Caco-2 (cell line): ENCODE results near the gene PPP6R3. TPM values are rescaled to one million over a fixed set of nuclear protein-coding genes. Genes with fewer than 3 reads are reported as not detected.

ENCODE experiments used
- BruUV-seq: library from RNA; stranded (reverse); fragments of 400-500 nt; replicated peaks from 2 replicates; lab custom pipeline; 2021; lab: Mats Ljungman, UMichigan
- CTCF ChIA-PET: fragments of 300-600 bp; sonication (Branson Sonifier 250); formaldehyde crosslinking; loops from one replicate; lab custom pipeline; 2022; ENCODE audit warnings: antibody characterized with exemption; lab: Charles Lee
- POLR2A ChIA-PET: fragments of 300-600 bp; sonication (Branson Sonifier 250); formaldehyde crosslinking; loops from one replicate; lab custom pipeline; 2022; ENCODE audit warnings: antibody characterized with exemption; lab: Charles Lee
- DNase-seq, 2 experiments: peaks; one replicate each; pipeline versions ENCODE4 v3.0.0 to v3.0.0-alpha.2; 2020 to 2022
- H3K27me3 ChIP-seq: replicated peaks from 2 replicates; pipeline ENCODE4 v1.6.0; 2011; ENCODE audit warnings: low read length; ENCODE audit not compliant: control insufficient read depth, insufficient read depth
- H3K36me3 ChIP-seq: 2 replicates; pipeline ENCODE4 v1.5.1; 2011; ENCODE audit warnings: low read length; ENCODE audit not compliant: control insufficient read depth, insufficient read depth
- H3K4me1 ChIP-seq: fragments of 250-450 bp; sonication (Bioruptor Pico); 2 replicates; pipeline ENCODE4 v1.5.1; 2020; ENCODE audit warnings: mild to moderate bottlenecking
- H3K4me3 ChIP-seq: 2 replicates; pipeline ENCODE4 v1.5.1; 2011; ENCODE audit warnings: low read depth, mild to moderate bottlenecking, control low read depth, low read length
- H3K9me3 ChIP-seq: fragments of 250-450 bp; sonication (Bioruptor Pico); 2 replicates; pipeline ENCODE4 v1.5.1; 2020; ENCODE audit warnings: mild to moderate bottlenecking, moderate library complexity
- H3K27ac Mint-ChIP-seq: one replicate; pipeline ENCODE4 v1.8.0; 2022; ENCODE audit warnings: mixed read lengths; ENCODE audit not compliant: unreplicated experiment
- H3K27me3 Mint-ChIP-seq: one replicate; pipeline ENCODE4 v1.8.0; 2022; ENCODE audit warnings: mixed read lengths; ENCODE audit not compliant: insufficient read depth, unreplicated experiment
- H3K36me3 Mint-ChIP-seq: one replicate; pipeline ENCODE4 v1.8.0; 2022; ENCODE audit warnings: mild to moderate bottlenecking, mixed read lengths; ENCODE audit not compliant: insufficient read depth, unreplicated experiment
- H3K4me1 Mint-ChIP-seq: one replicate; pipeline ENCODE4 v1.8.0; 2022; ENCODE audit warnings: low read depth, mixed read lengths; ENCODE audit not compliant: unreplicated experiment
- H3K4me3 Mint-ChIP-seq: one replicate; pipeline ENCODE4 v1.8.0; 2022; ENCODE audit warnings: mild to moderate bottlenecking, moderate library complexity, mixed read lengths; ENCODE audit not compliant: unreplicated experiment
- H3K9me3 Mint-ChIP-seq: one replicate; pipeline ENCODE4 v1.8.0; 2022; ENCODE audit warnings: mixed read lengths; ENCODE audit not compliant: unreplicated experiment
- intact Hi-C: fragments of 100-400 bp; cut with micrococcal nuclease; formaldehyde crosslinking; loops from one replicate; pipeline ENCODE4 v1.10.0; 2022; ENCODE audit not compliant: unreplicated experiment
- total RNA-seq: library from RNA; stranded (reverse); gene quantifications from 2 replicates; pipeline ENCODE4 v1.2.3, GENCODE V29; 2022
- TF ChIP-seq, protein P1 (sequence below), 2 experiments: fragments of 200-600 bp in 1 of 2; IDR thresholded peaks; 1 replicate in 1 of 2; 2 replicates in 1 of 2; pipeline versions ENCODE4 v1.5.1 to v1.8.0; 2011 to 2022; ENCODE audit warnings: antibody characterized with exemption in 1 of 2, control low read depth in 1 of 2, inconsistent platforms in 1 of 2, low read depth in 1 of 2, low read length in 1 of 2, mild to moderate bottlenecking in 1 of 2, moderate library complexity in 1 of 2; ENCODE audit not compliant: insufficient read depth in 1 of 2, severe bottlenecking in 1 of 2, unreplicated experiment in 1 of 2

PPP6R3 gene
- total RNA-seq, 1 experiment from 2014 or later = 276 TPM

- Mint-ChIP-seq H3K9me3 (peaks cover 14% of the 10 kb centered on the region), H3K27me3 (peaks cover 10% of the 10 kb centered on the region), H3K4me3 (no peak overlapping the region), H3K27ac (no peak overlapping the region), H3K4me1 (no peaks in the 10 kb centered on the region), H3K36me3 (no peaks in the 10 kb centered on the region)
- Histone ChIP-seq H3K4me3 (no peak overlapping the region), H3K9me3 (peaks cover 13% of the 10 kb centered on the region), H3K4me1 (no peaks in the 10 kb centered on the region), H3K36me3 (no peaks in the 10 kb centered on the region), H3K27me3 (no peaks in the 10 kb centered on the region; the same call in none of the 2 replicates)
- TF ChIP-seq, protein P1, sequence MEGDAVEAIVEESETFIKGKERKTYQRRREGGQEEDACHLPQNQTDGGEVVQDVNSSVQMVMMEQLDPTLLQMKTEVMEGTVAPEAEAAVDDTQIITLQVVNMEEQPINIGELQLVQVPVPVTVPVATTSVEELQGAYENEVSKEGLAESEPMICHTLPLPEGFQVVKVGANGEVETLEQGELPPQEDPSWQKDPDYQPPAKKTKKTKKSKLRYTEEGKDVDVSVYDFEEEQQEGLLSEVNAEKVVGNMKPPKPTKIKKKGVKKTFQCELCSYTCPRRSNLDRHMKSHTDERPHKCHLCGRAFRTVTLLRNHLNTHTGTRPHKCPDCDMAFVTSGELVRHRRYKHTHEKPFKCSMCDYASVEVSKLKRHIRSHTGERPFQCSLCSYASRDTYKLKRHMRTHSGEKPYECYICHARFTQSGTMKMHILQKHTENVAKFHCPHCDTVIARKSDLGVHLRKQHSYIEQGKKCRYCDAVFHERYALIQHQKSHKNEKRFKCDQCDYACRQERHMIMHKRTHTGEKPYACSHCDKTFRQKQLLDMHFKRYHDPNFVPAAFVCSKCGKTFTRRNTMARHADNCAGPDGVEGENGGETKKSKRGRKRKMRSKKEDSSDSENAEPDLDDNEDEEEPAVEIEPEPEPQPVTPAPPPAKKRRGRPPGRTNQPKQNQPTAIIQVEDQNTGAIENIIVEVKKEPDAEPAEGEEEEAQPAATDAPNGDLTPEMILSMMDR (IDR thresholded peaks at IDR 0.05; ENCODE audit: insufficient read depth in 1 of 2, low read depth in 1 of 2, low read length in 1 of 2, severe bottlenecking in 1 of 2, unreplicated experiment in 1 of 2) = no peak
- CTCF ChIA-PET = no interaction called here
- no TSS peak for BruUV-seq
- POLR2A ChIA-PET = no interaction called here
- DNase-seq = peak in 1 of 2 experiments; percentile 33
- intact Hi-C loops = no loop called here
Observed at GRCh38 chr11:68651208-68651984, 190.8 kb downstream of the PPP6R3 start.

DNA sequence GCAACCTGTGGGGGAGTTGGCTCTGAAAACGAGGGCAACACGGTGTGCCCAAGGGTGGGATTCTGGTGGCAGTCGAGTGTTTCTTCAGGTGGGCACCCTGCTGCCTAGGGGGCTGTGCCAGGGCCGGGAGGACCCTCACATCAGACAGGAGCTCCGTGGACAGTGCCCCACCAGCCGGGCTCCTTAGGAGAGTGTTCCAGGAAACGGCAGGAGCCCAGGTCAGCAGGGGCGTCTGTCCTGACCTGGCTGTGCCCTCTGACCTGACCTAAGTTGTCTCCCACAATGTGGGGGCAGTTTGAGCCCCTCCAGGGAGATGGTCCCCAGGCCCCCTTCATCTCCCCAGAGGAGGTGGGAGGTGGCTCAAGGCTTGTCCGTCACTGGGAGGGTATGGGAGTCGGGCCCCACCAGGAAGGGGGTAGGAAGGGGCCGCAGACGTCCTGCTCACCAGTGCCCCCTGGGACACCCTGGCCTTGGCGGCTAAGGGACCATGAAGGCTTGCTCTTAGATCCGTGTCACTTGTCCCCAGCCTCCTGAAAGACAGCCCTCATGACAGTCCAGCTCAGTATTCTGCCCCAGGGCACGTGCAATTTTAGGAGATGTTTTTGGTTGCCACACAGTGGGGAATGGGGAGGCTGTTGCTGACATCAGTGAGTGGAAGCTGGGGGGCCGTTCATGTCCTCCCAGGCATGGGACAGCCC lies 191.6 kb downstream of the PPP6R3 start:
- TF ChIP-seq, protein P1 (IDR thresholded peaks at IDR 0.05; ENCODE audit: insufficient read depth in 1 of 2, low read depth in 1 of 2, low read length in 1 of 2, severe bottlenecking in 1 of 2, unreplicated experiment in 1 of 2) = no peak
- Mint-ChIP-seq H3K4me1 (no peaks in the 10 kb centered on the region), H3K9me3 (peaks cover 7% of the 10 kb centered on the region), H3K27ac (no peak overlapping the region), H3K27me3 (peaks cover 8% of the 10 kb centered on the region), H3K4me3 (no peak overlapping the region), H3K36me3 (no peaks in the 10 kb centered on the region)
- DNase-seq = peak in 1 of 2 experiments; percentile 41
- CTCF ChIA-PET = no interaction called here
- Histone ChIP-seq H3K36me3 (no peaks in the 10 kb centered on the region), H3K4me3 (no peak overlapping the region), H3K27me3 (no peaks in the 10 kb centered on the region; the same call in none of the 2 replicates), H3K9me3 (peaks cover 5% of the 10 kb centered on the region), H3K4me1 (no peaks in the 10 kb centered on the region)
- POLR2A ChIA-PET = no interaction called here
- intact Hi-C loops = no loop called here
- no TSS peak for BruUV-seq

- intact Hi-C loops = no loop called here
- Mint-ChIP-seq H3K4me3 (no peak overlapping the region), H3K27me3 (peaks cover 3% of the 10 kb centered on the region), H3K9me3 (peaks cover under 1% of the 10 kb centered on the region), H3K36me3 (no peaks in the 10 kb centered on the region), H3K27ac (no peak overlapping the region), H3K4me1 (no peaks in the 10 kb centered on the region)
- H3K9me3 ChIP-seq = peaks cover 4% of the 10 kb centered on the region; the same call in 1 of the 2 replicates
- H3K4me1 ChIP-seq = no peaks in the 10 kb centered on the region
- BruUV-seq = no TSS peak
- no peaks in the 10 kb centered on the region for H3K36me3 ChIP-seq
- TF ChIP-seq, protein P1 (IDR thresholded peaks at IDR 0.05; ENCODE audit: insufficient read depth in 1 of 2, low read depth in 1 of 2, low read length in 1 of 2, severe bottlenecking in 1 of 2, unreplicated experiment in 1 of 2) = no peak
- ChIA-PET CTCF (no interaction called here), POLR2A (no interaction called here)
- H3K4me3 ChIP-seq = no peak overlapping the region
- H3K27me3 ChIP-seq = no peaks in the 10 kb centered on the region; the same call in 1 of the 2 replicates
- DNase-seq = peak in 1 of 2 experiments; percentile 31
Observed at GRCh38 chr11:68652683-68653156, 192.2 kb downstream of the PPP6R3 start.
